Nephron (organoid): ENCODE measurements around the gene SNX30.

Source experiments
- H3K27ac Mint-ChIP-seq, 3 experiments: 2 replicates each; pipeline ENCODE4 v1.8.0; 2020; ENCODE audit warnings: mixed read lengths in 3 of 3, mild to moderate bottlenecking in 2 of 3, moderate library complexity in 1 of 3
- H3K27me3 Mint-ChIP-seq: 2 replicates; pipeline ENCODE4 v1.8.0; 2021; ENCODE audit warnings: low read depth, mild to moderate bottlenecking, moderate library complexity, mixed read lengths
- H3K36me3 Mint-ChIP-seq: 2 replicates; pipeline ENCODE4 v1.8.0; 2020; ENCODE audit warnings: low read depth, mixed read lengths
- H3K4me1 Mint-ChIP-seq: 2 replicates; pipeline ENCODE4 v1.8.0; 2020; ENCODE audit warnings: mixed read lengths
- H3K4me3 Mint-ChIP-seq, 3 experiments: 2 replicates each; pipeline ENCODE4 v1.8.0; 2020; ENCODE audit warnings: mild to moderate bottlenecking in 3 of 3, mixed read lengths in 3 of 3, moderate library complexity in 2 of 3
- H3K9me3 Mint-ChIP-seq: 2 replicates; pipeline ENCODE4 v1.8.0; 2020; ENCODE audit warnings: mixed read lengths
- TF ChIP-seq, protein P1 (sequence below), 3 experiments: fragments of 200-600 bp; sonication (generic); IDR thresholded peaks; one replicate each; pipeline ENCODE4 v1.5.0; 2021; ENCODE audit warnings: antibody characterized with exemption in 3 of 3; ENCODE audit not compliant: unreplicated experiment in 3 of 3

SNX30 gene

DNA sequence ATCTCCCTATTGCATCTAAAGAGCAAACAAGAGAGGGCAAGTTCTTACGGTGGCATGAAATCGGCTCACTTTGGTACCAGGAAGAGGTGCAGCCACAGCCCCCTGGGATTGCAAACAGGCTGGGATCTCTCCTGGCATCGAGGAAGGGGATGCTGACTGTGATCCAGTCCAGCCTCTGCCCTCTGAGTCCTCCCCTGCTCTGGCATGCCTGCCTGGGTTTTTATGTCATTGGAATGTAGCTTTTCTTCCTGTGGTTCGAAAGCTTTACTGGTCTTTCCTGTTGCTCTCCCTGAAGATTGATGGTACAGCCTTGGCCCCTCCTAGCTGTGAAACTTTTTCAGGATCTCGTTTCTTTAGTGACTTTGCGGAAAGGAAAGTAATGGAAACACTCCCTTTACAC, 133.5 kb downstream of the SNX30 start:
- H3K4me1 Mint-ChIP-seq: peaks cover 7% of the 10 kb centered on the region
- H3K9me3 Mint-ChIP-seq: no peaks in the 10 kb centered on the region
- H3K36me3 Mint-ChIP-seq: peaks cover 11% of the 10 kb centered on the region
- H3K27ac Mint-ChIP-seq: peak overlapping the region in 1 of 3 experiments; percentile 29
- TF ChIP-seq, protein P1, sequence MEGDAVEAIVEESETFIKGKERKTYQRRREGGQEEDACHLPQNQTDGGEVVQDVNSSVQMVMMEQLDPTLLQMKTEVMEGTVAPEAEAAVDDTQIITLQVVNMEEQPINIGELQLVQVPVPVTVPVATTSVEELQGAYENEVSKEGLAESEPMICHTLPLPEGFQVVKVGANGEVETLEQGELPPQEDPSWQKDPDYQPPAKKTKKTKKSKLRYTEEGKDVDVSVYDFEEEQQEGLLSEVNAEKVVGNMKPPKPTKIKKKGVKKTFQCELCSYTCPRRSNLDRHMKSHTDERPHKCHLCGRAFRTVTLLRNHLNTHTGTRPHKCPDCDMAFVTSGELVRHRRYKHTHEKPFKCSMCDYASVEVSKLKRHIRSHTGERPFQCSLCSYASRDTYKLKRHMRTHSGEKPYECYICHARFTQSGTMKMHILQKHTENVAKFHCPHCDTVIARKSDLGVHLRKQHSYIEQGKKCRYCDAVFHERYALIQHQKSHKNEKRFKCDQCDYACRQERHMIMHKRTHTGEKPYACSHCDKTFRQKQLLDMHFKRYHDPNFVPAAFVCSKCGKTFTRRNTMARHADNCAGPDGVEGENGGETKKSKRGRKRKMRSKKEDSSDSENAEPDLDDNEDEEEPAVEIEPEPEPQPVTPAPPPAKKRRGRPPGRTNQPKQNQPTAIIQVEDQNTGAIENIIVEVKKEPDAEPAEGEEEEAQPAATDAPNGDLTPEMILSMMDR (IDR thresholded peaks at IDR 0.05; ENCODE audit: unreplicated experiment in 3 of 3): no peak
- H3K4me3 Mint-ChIP-seq: no peak overlapping the region
- peaks cover 3% of the 10 kb centered on the region for H3K27me3 Mint-ChIP-seq

DNA sequence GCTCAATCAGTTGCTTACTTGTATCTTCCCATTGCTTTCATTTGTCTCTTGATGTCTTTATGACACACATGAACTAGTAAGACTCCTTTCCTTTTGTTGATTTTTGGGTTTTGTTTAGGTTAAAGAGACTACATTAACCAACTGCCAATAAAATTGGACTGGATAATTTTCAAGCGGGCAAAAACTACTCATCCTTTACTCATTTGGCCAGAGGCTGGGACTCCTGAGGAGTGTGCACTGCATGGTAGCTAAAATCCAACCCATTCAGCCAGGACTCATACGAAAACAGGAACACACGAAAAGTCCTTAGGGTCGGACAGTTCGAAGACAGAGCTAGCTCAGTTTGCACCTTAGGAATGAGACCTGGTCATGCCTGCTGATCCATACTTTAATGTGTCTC, 134.2 kb downstream of the SNX30 start:
- Mint-ChIP-seq H3K36me3 (peaks cover 11% of the 10 kb centered on the region), H3K4me1 (peaks cover 7% of the 10 kb centered on the region), H3K27me3 (peaks cover 9% of the 10 kb centered on the region), H3K27ac (no peak overlapping the region), H3K9me3 (no peaks in the 10 kb centered on the region), H3K4me3 (no peak overlapping the region)
- TF ChIP-seq, protein P1 (IDR thresholded peaks at IDR 0.05; ENCODE audit: unreplicated experiment in 3 of 3): no peak

DNA sequence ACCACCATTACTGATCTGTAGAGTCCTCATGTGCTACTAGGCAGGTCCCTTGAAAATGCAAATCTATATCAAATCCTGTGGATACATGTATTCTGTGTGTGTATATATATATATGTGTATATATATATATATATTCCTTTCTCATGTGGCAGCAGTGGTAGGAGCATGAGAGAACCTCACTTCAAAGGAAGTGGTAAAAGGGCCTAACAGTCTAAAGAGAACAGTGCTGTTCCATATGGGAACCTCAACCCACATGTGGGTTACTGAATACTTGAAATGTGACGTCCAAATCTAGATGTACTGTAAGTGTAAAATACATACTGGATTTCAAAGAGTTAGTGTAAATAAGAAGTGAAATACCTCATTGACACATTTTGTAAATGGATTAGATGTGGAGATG, 134.8 kb downstream of the SNX30 start:
- no peaks in the 10 kb centered on the region for H3K9me3 Mint-ChIP-seq
- peaks cover 14% of the 10 kb centered on the region for H3K27me3 Mint-ChIP-seq
- peaks cover 7% of the 10 kb centered on the region for H3K4me1 Mint-ChIP-seq
- H3K27ac Mint-ChIP-seq: no peak overlapping the region
- H3K4me3 Mint-ChIP-seq: no peak overlapping the region
- TF ChIP-seq, protein P1 (IDR thresholded peaks at IDR 0.05; ENCODE audit: unreplicated experiment in 3 of 3): no peak
- H3K36me3 Mint-ChIP-seq: peaks cover 11% of the 10 kb centered on the region

DNA sequence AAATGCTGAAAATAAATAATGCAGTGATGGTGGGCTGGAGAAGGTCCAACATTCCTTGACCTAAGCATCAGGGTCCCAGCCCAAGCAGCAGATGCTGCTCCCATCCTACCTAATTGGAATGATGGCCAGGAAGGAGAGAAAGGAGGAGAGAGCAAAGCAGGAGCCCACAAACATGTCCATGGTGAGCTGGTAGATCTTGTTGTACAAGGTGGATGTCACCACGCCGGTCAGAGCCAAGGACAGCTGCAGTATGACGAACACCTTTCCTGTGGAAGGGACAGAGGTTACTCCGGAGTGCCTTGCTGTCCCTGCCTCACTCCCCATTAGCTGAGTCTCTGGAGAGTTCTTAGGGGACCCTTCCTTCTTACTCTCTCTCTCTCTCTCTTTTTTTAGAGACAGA, 135.8 kb downstream of the SNX30 start:
- no peak overlapping the region for H3K4me3 Mint-ChIP-seq
- H3K36me3 Mint-ChIP-seq: peaks cover 4% of the 10 kb centered on the region
- H3K4me1 Mint-ChIP-seq: peaks cover 7% of the 10 kb centered on the region
- TF ChIP-seq, protein P1 (IDR thresholded peaks at IDR 0.05; ENCODE audit: unreplicated experiment in 3 of 3): no peak
- H3K27ac Mint-ChIP-seq: no peak overlapping the region
- H3K9me3 Mint-ChIP-seq: no peaks in the 10 kb centered on the region
- H3K27me3 Mint-ChIP-seq: peaks cover 16% of the 10 kb centered on the region

DNA sequence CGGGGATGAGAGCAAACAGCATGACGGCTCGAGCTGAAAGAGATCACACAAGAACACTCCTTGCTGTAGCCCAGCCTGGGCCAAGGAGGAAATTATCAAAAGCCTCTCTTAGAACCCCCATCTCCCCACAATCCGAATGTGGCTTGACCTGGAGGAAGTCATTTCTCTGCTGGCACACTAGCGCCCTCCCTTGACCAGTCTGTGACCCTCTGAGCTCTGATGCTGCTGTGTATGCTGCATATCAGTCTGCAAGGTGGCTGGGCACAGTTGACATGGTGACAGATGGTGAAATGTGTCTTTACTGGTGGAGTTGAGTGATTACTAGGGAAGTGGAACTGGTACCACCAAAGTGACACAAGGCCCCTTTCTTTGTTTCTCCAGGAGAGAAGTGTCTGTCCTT, 136.8 kb downstream of the SNX30 start:
- no peak overlapping the region for H3K27ac Mint-ChIP-seq
- H3K4me1 Mint-ChIP-seq: peaks cover 7% of the 10 kb centered on the region
- TF ChIP-seq, protein P1 (IDR thresholded peaks at IDR 0.05; ENCODE audit: unreplicated experiment in 3 of 3): no peak
- peaks cover 27% of the 10 kb centered on the region for H3K27me3 Mint-ChIP-seq
- H3K9me3 Mint-ChIP-seq: no peaks in the 10 kb centered on the region
- H3K4me3 Mint-ChIP-seq: no peak overlapping the region
- H3K36me3 Mint-ChIP-seq: no peaks in the 10 kb centered on the region
